Fibroblast of lung (primary cell): ENCODE measurements around the gene ETS1. TPM values are rescaled to one million over a fixed set of nuclear protein-coding genes. Genes with fewer than 3 reads are reported as not detected.

Source experiments
- DNase-seq, 2 donors: peaks; one replicate each; pipeline versions ENCODE4 v3.0.0 to v3.0.0-alpha.2; 2010; ENCODE audit warnings: low read depth in 2 of 2
- H2AFZ ChIP-seq: 2 replicates; pipeline ENCODE4 v1.5.1; 2012; ENCODE audit warnings: low read length, control low read depth, inconsistent platforms
- H3K27ac ChIP-seq: 2 replicates; pipeline ENCODE4 v1.5.1; 2011; ENCODE audit warnings: low read length, control low read depth; ENCODE audit not compliant: insufficient read depth
- H3K27me3 ChIP-seq: 2 replicates; pipeline ENCODE4 v1.5.1; 2011; ENCODE audit warnings: mild to moderate bottlenecking, low read length; ENCODE audit not compliant: control insufficient read depth, insufficient read depth
- H3K36me3 ChIP-seq: 2 replicates; pipeline ENCODE4 v1.5.1; 2011; ENCODE audit warnings: low read length; ENCODE audit not compliant: control insufficient read depth, insufficient read depth
- H3K4me1 ChIP-seq: 2 replicates; pipeline ENCODE4 v1.5.1; 2011; ENCODE audit warnings: low read length; ENCODE audit not compliant: control insufficient read depth, insufficient read depth; ENCODE audit errors: extremely low read depth
- H3K4me2 ChIP-seq: 2 replicates; pipeline ENCODE4 v1.5.1; 2011; ENCODE audit warnings: low read length, control low read depth; ENCODE audit not compliant: insufficient read depth; ENCODE audit errors: extremely low read depth
- H3K4me3 ChIP-seq, 4 experiments: fragments of 200-600 bp in 1 of 4; sonication (generic) in 1 of 4; replicated peaks in 1 of 4; 2 replicates each; pipeline ENCODE4 v1.5.1; 2011 to 2016; ENCODE audit warnings: low read length in 4 of 4, low read depth in 3 of 4, mild to moderate bottlenecking in 3 of 4, control low read depth in 2 of 4, inconsistent platforms in 1 of 4, mixed read lengths in 1 of 4; ENCODE audit not compliant: insufficient read depth in 1 of 4; ENCODE audit errors: control extremely low read depth in 1 of 4
- H3K79me2 ChIP-seq: 2 replicates; pipeline ENCODE4 v1.5.1; 2012; ENCODE audit warnings: mild to moderate bottlenecking, low read length, inconsistent platforms; ENCODE audit not compliant: control insufficient read depth, insufficient read depth
- H3K9ac ChIP-seq: 2 replicates; pipeline ENCODE4 v1.5.1; 2011; ENCODE audit warnings: mild to moderate bottlenecking, low read length, control low read depth; ENCODE audit not compliant: insufficient read depth
- H3K9me3 ChIP-seq: 2 replicates; pipeline ENCODE4 v1.5.1; 2012; ENCODE audit warnings: low read depth, low read length; ENCODE audit not compliant: control insufficient read depth, insufficient read depth
- H4K20me1 ChIP-seq: 2 replicates; pipeline ENCODE4 v1.5.1; 2011; ENCODE audit warnings: low read length; ENCODE audit not compliant: control insufficient read depth, insufficient read depth; ENCODE audit errors: extremely low read depth
- CTCF ChIP-seq, 2 donors: IDR thresholded peaks in 1 of 2; conservative IDR thresholded peaks in 1 of 2; 1 replicate in 1 of 2; 2 replicates in 1 of 2; pipeline ENCODE4 v1.5.1; 2011 to 2012; ENCODE audit warnings: low read length in 2 of 2, control low read depth in 1 of 2, inconsistent platforms in 1 of 2, low read depth in 1 of 2, mild to moderate bottlenecking in 1 of 2
- EZH2 ChIP-seq: IDR thresholded peaks from 2 replicates; pipeline ENCODE4 v1.5.1; 2012; ENCODE audit warnings: low read length, control low read depth, mild to moderate bottlenecking; ENCODE audit errors: missing control alignments
- polyA plus RNA-seq, 2 donors: library from polyadenylated mRNA; depleted of rRNA in 1 of 2; stranded (reverse) in 1 of 2; unstranded in 1 of 2; fragments of >200 nt; gene quantifications; 2 replicates each; pipeline ENCODE4 v1.2.1, GENCODE V29; 2011 to 2012; ENCODE audit warnings: missing spikeins in 1 of 2
- total RNA-seq: library from RNA; depleted of rRNA; stranded (reverse); fragments of >200 nt; gene quantifications from 2 replicates; pipeline ENCODE4 v1.2.1, GENCODE V29; 2014

ETS1 gene
- total and polyA plus RNA-seq, 2 donors (not counting 1 experiment from before 2014, with no cell fraction given), result 51.5 to 51.7 TPM

- peaks cover 1% of the 10 kb centered on the region for H3K79me2 ChIP-seq
- peaks cover 6% of the 10 kb centered on the region for H3K36me3 ChIP-seq
- H4K20me1 ChIP-seq, result no peaks in the 10 kb centered on the region
- H3K4me3 ChIP-seq, result no peak overlapping the region
- no peaks in the 10 kb centered on the region for H3K9me3 ChIP-seq
- no peak overlapping the region for H2AFZ ChIP-seq
- DNase-seq, result no peak
- no peaks in the 10 kb centered on the region for H3K27me3 ChIP-seq
- H3K4me1 ChIP-seq, result peaks cover 34% of the 10 kb centered on the region
- no peak overlapping the region for H3K27ac ChIP-seq
- no peak overlapping the region for H3K4me2 ChIP-seq
- TF ChIP-seq EZH2 (no peak), CTCF (conservative IDR thresholded peaks at IDR 0.05 in 1 of 2, IDR thresholded peaks at IDR 0.05 in 1 of 2; ENCODE audit: low read depth in 1 of 2, low read length in 2 of 2) (no peak)
- H3K9ac ChIP-seq, result no peak overlapping the region
Observed at GRCh38 chr11:128455766-128456165, 131.6 kb downstream of the ETS1 start.

- no peak overlapping the region for H2AFZ ChIP-seq
- H3K9ac ChIP-seq, result no peak overlapping the region
- peak; percentile 90 to 99 for DNase-seq
- peaks cover 6% of the 10 kb centered on the region for H3K36me3 ChIP-seq
- H3K79me2 ChIP-seq, result peaks cover 1% of the 10 kb centered on the region
- H3K4me2 ChIP-seq, result peak overlapping the region; percentile 21
- no peaks in the 10 kb centered on the region for H3K9me3 ChIP-seq
- H3K27ac ChIP-seq, result peak overlapping the region; percentile 34
- no peak overlapping the region for H3K4me3 ChIP-seq
- H4K20me1 ChIP-seq, result no peaks in the 10 kb centered on the region
- peaks cover 30% of the 10 kb centered on the region for H3K4me1 ChIP-seq
- TF ChIP-seq CTCF (conservative IDR thresholded peaks at IDR 0.05 in 1 of 2, IDR thresholded peaks at IDR 0.05 in 1 of 2; ENCODE audit: low read depth in 1 of 2, low read length in 2 of 2) (no peak), EZH2 (no peak)
- no peaks in the 10 kb centered on the region for H3K27me3 ChIP-seq
Observed at GRCh38 chr11:128453444-128454336, 133.7 kb downstream of the ETS1 start.

- Histone ChIP-seq H2AFZ (peak overlapping the region; percentile 13), H3K4me3 (peak overlapping the region in 2 of 4 experiments; percentile 15 to 39), H3K4me2 (peak overlapping the region; percentile 72), H4K20me1 (no peaks in the 10 kb centered on the region), H3K4me1 (peaks cover 20% of the 10 kb centered on the region), H3K27me3 (no peaks in the 10 kb centered on the region), H3K9me3 (no peaks in the 10 kb centered on the region), H3K36me3 (peaks cover 2% of the 10 kb centered on the region), H3K27ac (peak overlapping the region; percentile 17), H3K79me2 (no peaks in the 10 kb centered on the region), H3K9ac (peak overlapping the region; percentile 51)
- TF ChIP-seq CTCF (conservative IDR thresholded peaks at IDR 0.05 in 1 of 2, IDR thresholded peaks at IDR 0.05 in 1 of 2; ENCODE audit: low read depth in 1 of 2, low read length in 2 of 2) (no peak), EZH2 (no peak)
- peak; percentile 66 to 81 for DNase-seq
Observed at GRCh38 chr11:128451652-128452470, 135.5 kb downstream of the ETS1 start.
